Central memory CD8-positive, alpha-beta T cell (primary cell): ENCODE measurements around the gene TOX2.

Source experiments
- ATAC-seq: fragments of 150-1000 bp; cut with Tn5 transposase; replicated peaks from 2 replicates; pipeline ENCODE4 v1.10.0; 2022; ENCODE audit warnings: mild to moderate bottlenecking, moderate FRiP score, moderate number of reproducible peaks; ENCODE audit not compliant: poor library complexity, severe bottlenecking; ENCODE audit errors: extremely low read depth
- DNase-seq, 2 donors: peaks; one replicate each; pipeline ENCODE4 v3.0.0; 2021; ENCODE audit warnings: low spot score in 2 of 2
- H3K27ac Mint-ChIP-seq: one replicate; pipeline ENCODE4 v1.8.0; 2022; ENCODE audit warnings: low read depth, mild to moderate bottlenecking, moderate library complexity, mixed read lengths
- H3K27me3 Mint-ChIP-seq: one replicate; pipeline ENCODE4 v1.8.0; 2022; ENCODE audit warnings: mixed read lengths
- H3K36me3 Mint-ChIP-seq: one replicate; pipeline ENCODE4 v1.8.0; 2022; ENCODE audit warnings: mild to moderate bottlenecking, moderate library complexity, mixed read lengths; ENCODE audit not compliant: insufficient read depth
- H3K4me1 Mint-ChIP-seq: one replicate; pipeline ENCODE4 v1.8.0; 2022; ENCODE audit warnings: mixed read lengths
- H3K4me3 Mint-ChIP-seq: one replicate; pipeline ENCODE4 v1.8.0; 2022; ENCODE audit warnings: mild to moderate bottlenecking, moderate library complexity, mixed read lengths
- H3K9me3 Mint-ChIP-seq: one replicate; pipeline ENCODE4 v1.8.0; 2022; ENCODE audit warnings: mixed read lengths

The TOX2 gene

DNA sequence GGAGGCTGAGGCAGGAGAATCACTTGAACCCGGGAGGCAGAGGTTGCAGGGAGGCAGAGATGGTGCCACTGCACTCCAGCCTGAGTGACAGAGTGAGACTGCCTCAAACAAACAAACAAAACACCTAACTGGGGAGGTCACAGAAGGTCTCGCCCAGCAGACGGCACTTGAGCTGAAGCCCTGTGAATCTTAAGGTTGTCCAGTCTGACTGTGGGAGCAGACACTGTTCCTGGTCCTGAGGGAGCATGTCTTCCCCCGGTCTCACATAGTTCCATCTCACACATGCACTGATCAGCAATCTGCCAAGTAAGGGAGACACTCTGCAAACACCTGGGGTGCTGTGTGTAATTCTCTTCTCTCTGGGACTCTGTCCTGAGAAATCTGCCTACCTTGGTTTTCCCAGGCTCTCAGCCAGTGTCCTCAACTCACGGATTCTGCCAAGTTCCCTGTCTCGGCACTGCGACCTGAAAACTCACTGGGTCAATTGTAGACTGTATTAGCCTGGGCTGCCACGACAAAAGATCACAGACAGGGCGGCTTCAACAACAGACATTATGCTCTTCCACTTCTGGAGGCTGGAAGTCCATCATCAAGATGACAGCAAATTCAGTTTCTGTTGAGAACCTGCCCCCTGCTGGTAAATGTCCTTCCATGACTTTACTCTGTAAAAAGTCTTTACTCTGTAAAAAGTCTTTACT is 178.0 kb downstream of the TOX2 start:
- Mint-ChIP-seq H3K4me1 (peaks cover 5% of the 10 kb centered on the region), H3K36me3 (peaks cover 2% of the 10 kb centered on the region), H3K27me3 (peaks cover 39% of the 10 kb centered on the region), H3K4me3 (no peak overlapping the region), H3K9me3 (no peaks in the 10 kb centered on the region), H3K27ac (no peak overlapping the region)
- ATAC-seq: no peak
- DNase-seq: no peak

DNA sequence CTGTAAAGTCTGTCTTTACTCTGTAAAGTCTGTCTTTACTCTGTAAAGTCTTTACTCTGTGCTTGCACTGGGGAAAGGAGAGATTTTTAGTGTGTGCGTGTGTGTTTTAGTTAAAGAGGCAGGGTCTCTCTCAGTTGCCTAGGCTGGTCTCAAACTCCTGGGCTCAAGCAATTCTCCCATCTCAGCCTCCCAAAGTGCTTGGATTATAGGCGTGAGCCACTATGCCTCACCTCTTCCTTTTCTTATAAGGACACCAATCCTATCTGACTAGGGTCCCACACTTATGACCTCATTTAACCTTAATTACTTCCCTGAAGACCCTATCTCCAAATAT is 178.6 kb downstream of the TOX2 start:
- Mint-ChIP-seq H3K4me1 (peaks cover 5% of the 10 kb centered on the region), H3K36me3 (peaks cover 2% of the 10 kb centered on the region), H3K4me3 (no peak overlapping the region), H3K9me3 (no peaks in the 10 kb centered on the region), H3K27ac (no peak overlapping the region), H3K27me3 (peaks cover 43% of the 10 kb centered on the region)
- ATAC-seq: no peak
- no peak for DNase-seq

DNA sequence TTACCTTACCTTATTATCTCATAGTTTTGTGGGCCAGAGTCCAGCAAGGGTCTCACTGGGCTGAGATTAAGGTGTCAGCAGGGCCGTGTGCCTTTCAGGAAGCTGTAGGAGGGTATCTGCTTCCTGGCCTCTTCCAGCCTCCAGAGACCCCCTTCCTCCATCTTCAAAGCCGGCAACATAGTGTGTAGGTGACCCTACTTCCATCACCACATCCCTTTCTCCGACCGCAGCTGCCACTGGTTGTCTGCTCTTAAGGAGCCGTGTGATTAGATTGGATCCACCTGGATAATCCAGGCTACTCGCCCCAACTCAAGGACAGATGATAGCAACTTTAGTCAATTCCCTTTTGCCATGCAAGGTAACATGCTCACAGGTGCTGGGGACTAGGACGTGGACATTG is 181.2 kb downstream of the TOX2 start:
- Mint-ChIP-seq H3K4me3 (no peak overlapping the region), H3K9me3 (no peaks in the 10 kb centered on the region), H3K27me3 (peaks cover 68% of the 10 kb centered on the region), H3K4me1 (peaks cover 5% of the 10 kb centered on the region), H3K36me3 (peaks cover 2% of the 10 kb centered on the region), H3K27ac (no peak overlapping the region)
- DNase-seq (no peak), ATAC-seq (no peak)

DNA sequence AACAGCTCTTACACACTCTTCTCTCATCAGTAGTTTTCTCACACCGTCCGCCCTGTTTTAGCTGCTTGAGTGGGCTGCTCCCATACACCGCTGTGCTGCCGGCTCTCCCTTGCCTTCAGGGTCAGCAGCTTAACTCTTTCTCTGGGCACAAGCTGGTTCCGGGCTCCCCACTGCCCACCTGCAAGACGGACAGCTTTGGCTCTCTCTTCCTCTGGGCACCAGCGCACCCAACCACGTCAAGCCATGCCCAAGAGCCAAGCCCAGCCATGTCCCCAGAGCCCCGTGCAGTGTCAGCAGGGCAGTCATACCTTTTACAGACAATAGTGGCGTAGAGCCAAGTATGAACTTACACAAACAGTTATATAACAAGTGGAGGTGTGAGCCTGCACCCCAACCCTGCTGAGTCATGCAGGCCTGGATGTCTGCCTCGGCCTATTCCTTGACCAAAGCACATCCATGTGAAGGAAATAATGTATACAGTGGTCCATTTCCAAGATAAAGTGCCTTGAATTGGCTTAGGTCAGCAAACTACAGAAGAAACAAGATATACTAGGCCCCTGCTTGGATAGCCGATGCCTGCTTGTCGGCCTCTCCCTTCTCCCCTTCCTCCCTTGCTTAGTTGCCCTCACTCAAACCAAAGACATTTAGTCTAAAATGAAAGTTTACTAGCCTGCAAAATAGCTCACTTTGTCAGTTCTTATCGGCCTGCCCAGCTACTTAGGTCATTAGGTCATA is 183.0 kb downstream of the TOX2 start:
- Mint-ChIP-seq H3K4me1 (peaks cover 4% of the 10 kb centered on the region), H3K36me3 (peaks cover 5% of the 10 kb centered on the region), H3K27me3 (peaks cover 83% of the 10 kb centered on the region), H3K9me3 (no peaks in the 10 kb centered on the region), H3K27ac (no peak overlapping the region), H3K4me3 (no peak overlapping the region)
- ATAC-seq (no peak), DNase-seq (no peak)

DNA sequence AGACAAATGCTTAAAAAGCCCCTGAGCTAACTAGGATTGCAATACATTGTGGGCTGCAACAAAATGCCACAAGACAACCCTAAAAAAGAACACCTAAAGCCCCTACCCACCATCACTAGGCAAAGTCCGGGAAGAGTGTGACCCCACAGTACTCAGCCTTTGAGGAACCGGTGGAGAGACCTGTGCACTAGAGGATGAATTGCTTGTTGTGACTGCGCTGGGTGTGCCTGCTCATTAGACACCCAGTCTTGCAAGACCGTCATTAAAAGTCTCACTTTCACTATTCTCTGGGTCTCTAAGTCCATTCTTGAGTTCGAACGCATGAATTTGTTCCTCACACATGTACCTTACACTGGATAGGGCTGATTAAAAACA is 183.6 kb downstream of the TOX2 start:
- H3K36me3 Mint-ChIP-seq: peaks cover 5% of the 10 kb centered on the region
- no peaks in the 10 kb centered on the region for H3K4me1 Mint-ChIP-seq
- no peak overlapping the region for H3K4me3 Mint-ChIP-seq
- ATAC-seq: no peak
- H3K27ac Mint-ChIP-seq: no peak overlapping the region
- no peak for DNase-seq
- H3K9me3 Mint-ChIP-seq: no peaks in the 10 kb centered on the region
- H3K27me3 Mint-ChIP-seq: peaks cover 83% of the 10 kb centered on the region

DNA sequence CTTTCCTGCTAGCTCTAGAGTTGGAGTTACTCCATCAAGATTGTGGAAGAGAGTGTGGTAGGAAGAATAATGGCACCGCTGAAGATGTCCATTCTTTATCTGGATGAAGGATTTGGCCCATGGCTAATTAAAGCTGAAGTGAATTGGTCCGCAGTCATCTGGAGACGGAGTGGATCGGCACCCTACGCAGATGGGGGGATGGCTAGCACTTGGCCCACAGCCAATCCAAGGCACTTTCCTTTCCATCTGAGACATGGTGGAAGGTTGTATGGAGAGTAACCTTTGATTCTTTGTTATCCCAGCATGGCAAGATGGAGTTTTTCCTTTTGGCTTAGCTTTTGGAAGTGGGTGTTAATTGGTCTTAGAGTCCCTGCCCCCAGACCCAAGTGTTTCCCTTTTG is 184.0 kb downstream of the TOX2 start:
- Mint-ChIP-seq H3K27ac (no peak overlapping the region), H3K27me3 (peaks cover 83% of the 10 kb centered on the region), H3K36me3 (peaks cover 6% of the 10 kb centered on the region), H3K4me1 (no peaks in the 10 kb centered on the region), H3K4me3 (no peak overlapping the region), H3K9me3 (no peaks in the 10 kb centered on the region)
- no peak for DNase-seq
- ATAC-seq: no peak

DNA sequence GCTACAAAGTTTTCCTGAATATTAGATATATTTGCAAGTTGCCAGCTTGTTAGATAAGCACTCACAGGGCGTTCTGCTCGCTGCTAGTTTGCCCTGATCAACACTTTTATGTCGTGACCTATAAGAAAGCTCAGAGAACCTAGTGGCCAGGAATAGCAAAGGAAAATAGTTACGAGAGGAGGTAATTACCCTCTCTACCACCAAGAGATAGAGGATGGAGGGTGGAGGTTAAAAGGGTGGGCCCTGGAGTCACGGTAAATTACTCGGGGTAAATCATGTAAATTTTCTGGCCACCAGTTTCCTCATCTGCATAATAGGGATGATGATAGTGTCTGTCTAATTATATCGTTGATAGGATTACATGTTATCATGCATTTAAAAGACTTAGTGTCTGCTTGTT is 185.2 kb downstream of the TOX2 start:
- no peak for DNase-seq
- no peak overlapping the region for H3K27ac Mint-ChIP-seq
- H3K36me3 Mint-ChIP-seq: peaks cover 6% of the 10 kb centered on the region
- no peaks in the 10 kb centered on the region for H3K9me3 Mint-ChIP-seq
- ATAC-seq: no peak
- H3K4me1 Mint-ChIP-seq: no peaks in the 10 kb centered on the region
- H3K4me3 Mint-ChIP-seq: no peak overlapping the region
- peaks cover 83% of the 10 kb centered on the region for H3K27me3 Mint-ChIP-seq

DNA sequence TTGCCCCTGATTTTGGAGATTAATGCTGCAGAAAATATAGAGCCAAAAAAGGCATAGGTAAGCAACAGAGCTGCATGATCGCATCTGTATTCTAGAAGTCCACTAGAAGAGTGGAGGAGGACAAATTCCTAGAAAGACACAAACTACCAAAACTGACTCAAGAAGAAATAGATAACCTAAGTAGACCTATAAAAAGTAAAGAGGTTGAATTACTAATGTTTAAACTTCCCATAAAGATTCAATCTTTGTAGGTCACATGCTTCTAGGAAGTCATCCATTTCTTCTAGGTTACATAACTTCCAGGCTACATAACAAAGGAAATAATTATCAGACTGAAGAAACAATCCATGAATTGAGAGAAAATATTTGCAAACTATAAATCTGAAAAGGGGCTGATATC is 187.9 kb downstream of the TOX2 start:
- H3K36me3 Mint-ChIP-seq: peaks cover 5% of the 10 kb centered on the region
- DNase-seq (no peak), ATAC-seq (no peak)
- peaks cover 6% of the 10 kb centered on the region for H3K9me3 Mint-ChIP-seq
- no peak overlapping the region for H3K4me3 Mint-ChIP-seq
- H3K27ac Mint-ChIP-seq: no peak overlapping the region
- H3K4me1 Mint-ChIP-seq: no peaks in the 10 kb centered on the region
- peaks cover 98% of the 10 kb centered on the region for H3K27me3 Mint-ChIP-seq

DNA sequence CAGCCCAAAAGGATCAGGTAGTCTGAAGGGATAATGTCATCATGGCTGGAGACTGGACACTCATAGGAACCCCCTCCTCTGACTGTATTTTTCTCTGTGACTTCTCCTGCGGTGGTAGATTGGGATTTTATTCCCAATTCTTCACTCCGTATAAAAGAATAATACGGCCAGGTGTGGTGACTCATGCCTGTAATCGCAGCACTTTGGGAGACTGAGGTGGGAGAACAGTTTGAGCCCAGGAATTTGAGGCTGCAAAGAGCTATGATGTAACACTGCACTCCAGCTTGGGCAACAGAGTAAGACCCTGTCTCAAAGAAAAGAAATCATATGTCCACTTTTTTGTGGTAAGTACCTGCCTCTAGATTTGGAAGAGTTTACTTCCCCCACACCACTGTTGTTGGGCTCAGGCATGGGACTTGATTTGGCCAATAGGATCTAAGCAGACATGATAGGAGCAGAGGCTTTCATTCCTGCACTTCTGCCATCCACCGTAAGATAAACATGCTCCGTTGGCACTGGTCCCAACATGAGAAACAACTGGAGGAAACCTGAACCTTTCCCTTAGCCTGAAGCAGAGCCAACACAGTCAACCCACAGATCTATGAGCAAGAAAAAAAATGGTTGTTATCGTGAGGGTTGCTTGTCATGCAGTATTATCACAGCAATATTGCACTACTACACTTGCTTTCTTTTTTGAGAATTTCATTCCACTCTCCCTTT is 190.3 kb downstream of the TOX2 start:
- Mint-ChIP-seq H3K4me1 (no peaks in the 10 kb centered on the region), H3K27me3 (peaks cover 100% of the 10 kb centered on the region), H3K27ac (no peak overlapping the region), H3K9me3 (peaks cover 17% of the 10 kb centered on the region), H3K36me3 (peaks cover 5% of the 10 kb centered on the region), H3K4me3 (no peak overlapping the region)
- no peak for ATAC-seq
- DNase-seq: no peak

DNA sequence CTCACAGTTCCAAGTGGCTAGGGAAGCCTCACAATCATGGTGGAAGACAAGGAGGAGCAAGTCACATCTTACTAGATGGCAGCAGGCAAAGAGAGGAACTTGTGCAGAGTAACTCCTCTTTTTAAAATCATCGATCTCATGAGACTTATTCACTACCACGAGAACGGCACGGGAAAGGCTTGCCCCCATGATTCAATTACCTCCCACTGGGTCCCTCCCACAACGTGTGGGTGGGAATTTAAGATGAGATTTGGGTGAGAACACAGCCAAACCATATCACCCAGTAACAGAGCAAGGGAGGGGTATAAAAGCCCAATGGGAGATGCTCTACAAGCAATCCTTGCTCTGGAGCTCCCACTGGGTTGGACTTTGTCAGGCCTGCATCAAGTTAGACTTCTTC is 192.0 kb downstream of the TOX2 start:
- Mint-ChIP-seq H3K36me3 (peaks cover 5% of the 10 kb centered on the region), H3K27ac (no peak overlapping the region), H3K27me3 (peaks cover 100% of the 10 kb centered on the region), H3K4me3 (no peak overlapping the region), H3K9me3 (peaks cover 17% of the 10 kb centered on the region), H3K4me1 (no peaks in the 10 kb centered on the region)
- DNase-seq (no peak), ATAC-seq (no peak)

DNA sequence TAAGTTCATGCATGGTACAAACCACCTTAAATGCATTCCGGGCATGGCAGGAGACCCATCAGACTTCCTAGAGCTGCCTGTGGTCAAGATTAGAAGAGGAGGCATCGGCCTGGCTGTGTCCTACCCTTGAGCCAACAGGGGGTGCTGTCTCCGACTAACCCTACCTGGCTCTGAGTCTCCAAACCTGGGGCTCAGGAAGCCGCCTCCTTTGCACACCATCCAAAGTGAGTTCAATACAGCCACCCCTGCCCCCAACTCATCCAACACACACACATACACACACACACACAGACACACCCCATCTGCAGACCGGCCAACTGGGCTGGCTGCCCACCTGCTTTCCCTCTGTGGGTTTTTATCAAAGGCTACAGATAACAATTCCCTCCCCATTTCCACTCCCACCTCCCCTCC is 195.3 kb downstream of the TOX2 start:
- no peak for ATAC-seq
- Mint-ChIP-seq H3K27ac (no peak overlapping the region), H3K36me3 (no peaks in the 10 kb centered on the region), H3K9me3 (peaks cover 17% of the 10 kb centered on the region), H3K4me3 (no peak overlapping the region), H3K4me1 (no peaks in the 10 kb centered on the region), H3K27me3 (peaks cover 87% of the 10 kb centered on the region)
- DNase-seq: no peak

DNA sequence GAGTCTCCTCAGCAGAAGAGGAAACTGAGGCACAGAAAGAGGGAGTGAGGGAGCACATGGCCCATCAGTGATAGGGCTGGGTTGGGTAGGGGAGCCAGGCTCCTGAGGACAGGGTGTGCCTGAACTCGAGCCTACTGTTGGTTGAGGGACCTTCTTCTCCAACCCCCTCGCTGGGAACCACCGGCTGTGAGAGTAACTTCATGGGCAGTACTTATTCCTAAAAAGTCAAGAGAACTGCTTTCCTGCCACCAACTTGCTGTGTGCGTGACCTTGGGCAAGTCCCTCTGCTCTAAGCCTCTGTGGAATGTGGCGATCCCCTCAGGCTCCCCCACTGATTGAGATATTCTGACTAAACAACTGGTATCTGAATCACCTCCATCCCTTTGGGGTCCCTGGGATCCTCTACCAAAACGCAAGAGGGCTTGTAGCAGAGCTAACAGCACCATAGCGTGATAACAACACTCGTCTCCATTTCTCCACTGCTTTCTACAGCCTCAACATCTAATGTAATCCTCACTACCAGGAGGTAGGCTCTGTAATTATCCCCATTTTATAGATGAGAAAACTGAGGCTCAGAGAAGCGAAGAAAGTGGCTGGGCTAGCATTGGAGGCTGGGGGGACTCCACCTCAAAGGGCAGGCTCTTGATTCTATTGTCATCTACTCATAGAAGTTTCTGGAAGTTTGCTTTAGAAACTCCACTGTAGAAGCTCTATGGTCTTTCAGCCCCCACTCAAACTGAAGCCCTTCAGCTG is 196.3 kb downstream of the TOX2 start:
- DNase-seq (no peak), ATAC-seq (no peak)
- Mint-ChIP-seq H3K27me3 (peaks cover 85% of the 10 kb centered on the region), H3K36me3 (no peaks in the 10 kb centered on the region), H3K4me1 (no peaks in the 10 kb centered on the region), H3K27ac (no peak overlapping the region), H3K9me3 (peaks cover 17% of the 10 kb centered on the region), H3K4me3 (no peak overlapping the region)
